ENCODE data around the gene TSPAN14.
A peak's percentile ranks its signal among the peaks of the same experiment; 100 is the strongest.

TSPAN14 gene

GRCh38 chr10:80509108-80509402, 54.9 kb downstream of the TSPAN14 start:
- no peak for DNase-seq

- no peak for DNase-seq
Measured at GRCh38 chr10:80509403-80510161, 55.5 kb downstream of the TSPAN14 start.

- no peak for DNase-seq
Measured at GRCh38 chr10:80512031-80512526, 58.0 kb downstream of the TSPAN14 start.

- DNase-seq: no peak
Measured at GRCh38 chr10:80513106-80513505, 59.0 kb downstream of the TSPAN14 start.

- no peak for DNase-seq
Measured at GRCh38 chr10:80515511-80515910, 61.4 kb downstream of the TSPAN14 start.

GRCh38 chr10:80515941-80516340, 61.8 kb downstream of the TSPAN14 start:
- no peak for DNase-seq

- no peak for DNase-seq
Measured at GRCh38 chr10:80516506-80517075, 62.5 kb downstream of the TSPAN14 start.

- DNase-seq: no peak
Measured at GRCh38 chr10:80517416-80518142, 63.5 kb downstream of the TSPAN14 start.

GRCh38 chr10:80518143-80518806, 64.2 kb downstream of the TSPAN14 start:
- DNase-seq: no peak

- DNase-seq: no peak
Measured at GRCh38 chr10:80518807-80519360, 64.8 kb downstream of the TSPAN14 start.

GRCh38 chr10:80519936-80520650, 66.0 kb downstream of the TSPAN14 start:
- no peak for DNase-seq

- DNase-seq: no peak
Measured at GRCh38 chr10:80520661-80521470, 66.8 kb downstream of the TSPAN14 start.

GRCh38 chr10:80522756-80523363, 68.8 kb downstream of the TSPAN14 start:
- DNase-seq: no peak

- DNase-seq: no peak
Measured at GRCh38 chr10:80523773-80524172, 69.7 kb downstream of the TSPAN14 start.

- DNase-seq: no peak
Measured at GRCh38 chr10:80524190-80524909, 70.2 kb downstream of the TSPAN14 start.

GRCh38 chr10:80526218-80526617, 72.1 kb downstream of the TSPAN14 start:
- DNase-seq: no peak

- no peak for DNase-seq
Measured at GRCh38 chr10:80526742-80527141, 72.6 kb downstream of the TSPAN14 start.

- no peak for DNase-seq
Measured at GRCh38 chr10:80528185-80528700, 74.1 kb downstream of the TSPAN14 start.

- no peak for DNase-seq
Measured at GRCh38 chr10:80528901-80529300, 74.8 kb downstream of the TSPAN14 start.

- peak; percentile 40 for DNase-seq
Measured at GRCh38 chr10:80529604-80530003, 75.5 kb downstream of the TSPAN14 start.

Data from activated naive CD4-positive, alpha-beta T cell treated with anti-CD3 and anti-CD28 coated beads, Interleukin-2, amount 50 U/mL, for 16 hours (primary cell).